Left hindlimb (tissue), 1 donor: ENCODE data around the gene PURB.
"Not testable (repeated sequence)": the region's sequence is repeated elsewhere in the genome, so short reads cannot be mapped to it uniquely, and the experiment has no call there.

ENCODE experiments used
- DNase-seq: peaks from one replicate; pipeline ENCODE4 v3.0.0-alpha.2; 2018

Gene PURB

GRCh38 chr7:44885394-44886317, at the start of gene PURB:
PURB (minus strand) TSS chr7:44885530; CDS start chr7:44885348, 182 bp downstream.
- DNase-seq: peak; percentile 95

DNA sequence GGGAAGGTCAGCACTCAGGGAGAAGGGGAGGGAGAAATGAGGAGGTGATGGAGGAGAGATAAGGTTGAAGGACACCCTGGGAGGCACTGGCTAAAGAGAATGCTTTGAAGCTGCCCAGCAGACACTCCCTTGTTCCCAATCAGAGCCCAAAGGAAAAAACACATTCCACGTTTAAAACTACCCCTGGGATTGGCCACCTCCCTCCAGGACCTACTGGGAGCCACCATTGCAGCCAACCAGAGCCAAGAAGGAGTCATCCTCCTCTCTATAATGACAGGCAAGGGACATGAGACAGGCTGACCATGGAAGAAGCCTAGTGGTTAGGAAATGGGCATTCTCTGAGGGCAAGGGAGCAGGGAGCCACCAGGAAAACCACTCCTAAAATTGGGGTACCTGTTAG, 49.7 kb upstream of the PURB start:
- DNase-seq: no peak

GRCh38 chr7:44934510-44934909, 49.2 kb upstream of the PURB start:
- not testable (repeated sequence) for DNase-seq

DNA sequence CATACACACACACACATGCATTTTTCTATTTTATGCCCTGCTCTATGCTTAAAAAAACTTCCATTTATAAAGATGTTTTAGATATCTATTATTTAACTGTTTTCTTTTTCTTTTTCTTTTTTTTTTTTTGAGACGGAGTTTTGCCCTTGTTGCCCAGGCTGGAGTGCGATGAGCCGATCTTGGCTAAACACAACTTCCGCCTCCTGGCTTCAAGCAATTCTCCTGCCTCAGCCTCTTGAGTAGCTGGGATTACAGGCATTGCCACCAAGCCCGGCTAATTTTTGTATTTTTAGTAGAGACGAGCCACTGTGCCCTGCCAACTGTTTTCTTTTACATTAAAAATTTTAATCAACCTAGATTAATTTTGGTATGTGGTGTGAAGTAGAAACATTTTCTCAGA, 45.6 kb upstream of the PURB start:
- no peak for DNase-seq

DNA sequence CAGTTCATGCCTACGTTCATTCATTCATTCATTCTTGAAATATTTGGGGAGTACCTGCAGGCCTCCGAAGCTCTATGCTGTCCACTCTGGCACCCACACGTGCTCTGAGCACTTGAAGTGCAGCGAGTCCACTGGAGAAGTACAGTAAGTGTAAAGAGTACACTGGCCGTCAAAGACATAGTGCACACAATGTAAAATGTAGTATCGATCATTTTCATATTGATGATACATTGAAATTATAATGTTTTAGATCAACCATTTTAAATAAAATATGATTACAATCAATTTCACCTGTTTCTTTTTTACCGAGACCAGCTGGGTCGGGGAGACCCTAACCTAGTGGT, 37.0 kb upstream of the PURB start:
- no peak for DNase-seq

DNA sequence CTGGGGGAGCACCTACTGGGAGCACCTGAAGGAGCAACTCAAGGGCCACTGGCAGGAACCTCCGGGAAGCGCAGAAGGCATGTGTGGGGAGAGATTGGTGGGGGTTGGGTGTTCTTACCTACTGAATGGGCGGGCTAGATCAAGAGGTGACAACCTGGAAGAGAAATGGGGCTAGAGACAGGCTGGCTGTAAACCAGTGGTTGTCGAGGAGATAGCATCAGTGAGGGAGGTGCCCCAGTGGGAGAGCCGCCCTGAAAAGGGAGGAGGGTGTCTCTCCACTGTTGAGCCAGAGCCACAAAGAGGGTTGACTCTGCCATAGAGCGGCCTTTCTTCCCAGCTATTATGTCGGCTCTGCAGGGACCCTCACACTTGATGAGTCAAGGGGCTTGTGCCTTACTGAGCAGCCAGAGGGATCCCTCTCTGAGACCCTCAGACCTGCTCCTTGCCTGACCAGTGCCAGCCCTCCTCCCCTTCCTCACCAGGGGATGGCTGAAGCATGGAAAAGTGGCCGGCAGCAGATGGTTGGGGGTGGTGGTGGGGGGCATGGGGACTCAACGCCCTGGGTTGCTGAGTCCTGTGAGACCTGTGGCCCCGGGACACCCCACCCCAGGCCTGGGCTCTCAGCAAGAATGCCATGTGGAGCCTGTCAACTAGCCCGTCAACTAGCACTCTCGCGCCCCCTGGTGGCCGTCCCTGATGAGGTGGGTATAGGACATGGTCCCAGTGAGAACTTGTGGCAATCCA, 36.4 kb upstream of the PURB start:
- peak; percentile 82 for DNase-seq

DNA sequence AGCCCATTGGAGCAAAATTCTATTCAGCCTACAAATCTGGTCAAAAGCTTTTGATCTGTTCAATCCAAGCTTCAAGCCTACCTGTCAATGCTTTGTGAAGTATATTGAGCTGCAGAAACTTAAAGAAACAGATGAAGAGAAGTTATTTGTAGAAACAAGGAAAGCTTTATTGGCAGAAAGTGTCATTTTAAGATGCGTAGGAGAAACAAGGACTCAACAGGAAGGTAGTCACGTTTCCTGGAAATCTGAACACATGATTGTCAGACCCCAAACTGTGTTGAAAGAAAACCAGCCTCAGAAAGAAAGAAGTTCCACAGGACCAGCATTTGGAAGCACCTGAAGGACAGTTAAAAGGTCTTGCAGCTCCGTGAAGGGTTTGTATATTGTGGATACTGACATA, 34.8 kb upstream of the PURB start:
- DNase-seq: no peak

DNA sequence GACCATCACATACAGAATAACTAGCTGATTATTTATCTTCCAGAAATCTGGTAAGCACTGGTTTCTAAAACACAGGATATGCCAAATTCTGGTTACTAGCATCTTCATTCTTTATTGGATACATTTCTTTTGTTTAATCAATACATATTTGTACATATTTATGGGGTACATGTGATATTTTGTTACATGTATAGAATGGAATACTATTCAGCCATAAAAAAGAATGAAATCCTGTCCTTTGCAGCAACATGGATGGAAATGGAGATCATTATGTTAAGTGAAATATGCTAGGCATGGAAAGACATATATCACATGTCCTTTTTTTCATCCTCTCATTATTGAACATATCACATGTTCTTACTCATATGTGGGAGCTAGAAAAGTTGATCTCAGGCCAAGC, 32.7 kb upstream of the PURB start:
- DNase-seq: no peak

GRCh38 chr7:44917465-44917864, 32.1 kb upstream of the PURB start:
- DNase-seq: no peak

DNA sequence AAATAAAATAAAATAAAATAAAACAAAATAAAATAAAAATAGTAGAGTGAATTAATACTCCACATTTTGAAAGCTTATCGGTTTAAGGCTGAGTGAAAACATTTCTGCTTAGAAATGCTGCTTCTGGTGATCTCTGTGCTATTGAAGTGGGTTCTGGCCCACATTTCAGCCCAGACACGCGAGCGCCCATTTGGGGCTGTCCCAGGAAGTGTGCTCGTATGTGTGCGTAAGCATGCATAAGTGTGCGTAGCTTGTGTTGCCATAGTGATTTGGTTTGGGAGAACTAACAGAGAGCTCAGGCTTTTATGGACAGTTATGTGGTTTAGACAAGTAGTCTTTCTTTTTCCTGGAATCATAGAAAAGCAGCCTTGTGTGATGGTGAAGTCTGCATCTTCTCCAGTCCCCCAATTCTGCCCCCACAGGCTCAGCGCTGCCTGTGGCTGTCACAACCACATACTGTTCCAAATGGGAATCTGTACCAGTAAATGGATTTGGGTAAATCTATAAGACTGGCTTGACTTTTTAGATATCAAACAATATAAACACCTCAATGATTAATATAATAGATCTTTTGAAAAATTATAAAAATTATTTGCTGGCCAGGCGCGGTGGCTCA, 29.8 kb upstream of the PURB start:
- DNase-seq: no peak

DNA sequence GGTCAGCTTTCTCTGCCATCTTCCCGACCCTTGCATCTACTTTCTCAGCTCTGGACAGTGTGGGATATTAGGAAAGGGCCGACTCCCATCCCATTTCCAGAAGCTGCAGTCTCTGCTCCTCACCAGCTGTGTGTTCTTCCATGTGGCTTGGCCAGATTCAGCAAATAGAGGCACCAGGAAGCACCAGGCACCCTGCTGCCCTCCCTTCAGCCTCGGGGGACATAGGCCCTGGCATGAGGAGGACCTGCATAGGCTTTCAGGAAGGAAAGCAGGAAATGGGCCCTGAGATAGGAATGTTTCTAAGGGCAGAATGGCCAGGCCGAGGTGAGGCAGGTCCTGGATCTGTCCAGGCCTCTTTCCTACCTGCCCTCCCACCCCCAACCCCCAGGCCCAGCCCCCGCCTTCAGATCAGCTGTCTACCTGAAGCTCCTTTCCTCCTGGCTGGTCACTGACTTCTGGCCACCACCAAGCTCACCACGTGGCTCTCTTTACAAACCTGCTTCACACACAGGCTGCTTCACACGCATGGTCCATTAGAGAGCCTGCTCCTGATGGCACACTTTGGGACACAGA, 27.5 kb upstream of the PURB start:
- no peak for DNase-seq

- no peak for DNase-seq
Observed at GRCh38 chr7:44911911-44912310, 26.6 kb upstream of the PURB start.

GRCh38 chr7:44909596-44910389, 24.5 kb upstream of the PURB start:
- DNase-seq: no peak

DNA sequence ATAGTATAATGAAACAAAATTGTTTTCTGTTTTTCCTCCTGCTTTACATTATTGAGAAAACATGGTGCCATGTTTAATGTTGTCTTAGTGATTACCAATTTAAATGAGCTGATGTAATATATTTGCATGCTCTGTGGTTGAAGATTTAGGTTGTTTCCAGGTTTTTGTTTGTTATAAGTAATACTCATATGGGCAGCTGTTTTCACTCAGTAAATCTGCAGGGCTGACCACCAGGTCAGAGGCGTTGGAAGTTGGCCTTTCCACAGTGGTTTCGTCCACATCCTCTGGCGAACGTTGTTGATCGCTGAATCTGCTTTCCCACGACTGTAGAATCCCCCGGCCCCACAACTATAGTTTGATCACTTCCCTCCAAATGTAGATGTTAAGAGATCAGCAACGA, 21.6 kb upstream of the PURB start:
- DNase-seq: no peak

GRCh38 chr7:44905002-44905635, 19.8 kb upstream of the PURB start:
- no peak for DNase-seq

DNA sequence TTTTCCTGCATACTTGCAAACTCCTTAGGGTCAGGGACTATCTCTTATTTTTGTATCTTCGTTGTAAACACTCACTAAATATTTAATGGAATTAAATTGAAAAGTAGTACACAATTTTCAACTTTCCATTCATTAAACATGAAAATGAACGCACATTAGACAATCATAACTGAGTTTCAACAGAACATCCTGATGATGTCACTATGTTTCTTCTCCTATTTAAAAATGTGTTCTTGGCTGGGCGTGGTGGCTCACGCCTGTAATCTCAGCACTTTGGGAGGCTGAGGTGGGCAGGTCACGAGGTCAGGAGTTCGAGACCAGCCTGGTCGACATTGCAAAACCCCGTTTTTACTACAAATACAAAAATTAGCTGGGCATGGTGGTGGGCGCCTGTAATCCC, 14.1 kb upstream of the PURB start:
- DNase-seq: no peak

DNA sequence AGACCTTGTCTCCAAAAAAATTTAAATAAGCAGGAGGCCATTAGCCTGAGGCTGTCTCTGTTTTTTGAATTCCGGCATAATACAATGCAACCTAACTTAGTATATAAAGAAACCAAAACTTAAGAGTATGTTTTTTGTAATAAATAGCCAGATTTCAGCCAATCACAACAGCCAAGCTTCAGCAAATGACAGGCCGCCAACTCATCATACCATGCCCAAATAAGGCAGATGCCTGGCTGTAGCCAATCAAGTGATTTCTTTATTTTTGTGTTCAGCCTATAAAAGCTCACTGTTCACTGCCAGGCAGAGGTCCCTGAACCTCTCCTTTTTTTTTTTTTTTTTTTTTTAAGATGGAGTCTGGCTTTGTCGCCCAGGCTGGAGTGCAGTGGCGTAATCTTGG, 12.7 kb upstream of the PURB start:
- DNase-seq: no peak

GRCh38 chr7:44897309-44897708, 12.0 kb upstream of the PURB start:
- DNase-seq: no peak

DNA sequence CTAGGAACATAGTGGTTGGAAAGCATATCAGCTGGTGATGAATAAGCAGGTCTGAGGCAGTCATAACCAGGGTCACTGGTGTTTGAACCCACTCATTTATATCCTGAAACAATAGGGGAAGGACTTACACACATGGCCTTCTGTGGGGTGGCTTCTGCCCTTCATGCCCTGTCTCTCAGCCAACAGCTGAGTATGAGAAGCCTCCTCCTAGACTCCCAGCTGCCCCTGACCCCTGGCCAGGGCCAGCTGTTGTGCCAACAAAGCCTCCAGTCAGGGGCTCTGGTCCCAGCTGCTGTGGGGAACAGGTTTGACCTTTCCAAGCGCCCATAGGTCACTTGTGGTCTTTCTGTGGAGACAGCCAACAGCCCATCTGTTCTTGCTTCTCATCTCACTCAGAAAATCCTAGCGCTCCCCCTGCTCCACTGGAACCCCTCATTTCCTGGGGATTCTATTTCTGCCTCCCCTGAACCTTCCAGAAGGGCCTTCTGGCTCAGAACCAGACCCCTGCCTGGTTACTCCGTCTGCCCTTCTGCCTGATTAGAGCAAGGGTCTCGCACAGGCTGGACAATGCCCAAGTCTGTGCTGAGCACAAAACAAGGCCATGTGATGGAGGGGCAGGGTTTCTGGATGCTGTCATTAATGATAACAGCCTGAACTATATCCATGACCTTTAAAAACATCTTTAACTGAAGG, 9.7 kb upstream of the PURB start:
- peak; percentile 64 for DNase-seq

DNA sequence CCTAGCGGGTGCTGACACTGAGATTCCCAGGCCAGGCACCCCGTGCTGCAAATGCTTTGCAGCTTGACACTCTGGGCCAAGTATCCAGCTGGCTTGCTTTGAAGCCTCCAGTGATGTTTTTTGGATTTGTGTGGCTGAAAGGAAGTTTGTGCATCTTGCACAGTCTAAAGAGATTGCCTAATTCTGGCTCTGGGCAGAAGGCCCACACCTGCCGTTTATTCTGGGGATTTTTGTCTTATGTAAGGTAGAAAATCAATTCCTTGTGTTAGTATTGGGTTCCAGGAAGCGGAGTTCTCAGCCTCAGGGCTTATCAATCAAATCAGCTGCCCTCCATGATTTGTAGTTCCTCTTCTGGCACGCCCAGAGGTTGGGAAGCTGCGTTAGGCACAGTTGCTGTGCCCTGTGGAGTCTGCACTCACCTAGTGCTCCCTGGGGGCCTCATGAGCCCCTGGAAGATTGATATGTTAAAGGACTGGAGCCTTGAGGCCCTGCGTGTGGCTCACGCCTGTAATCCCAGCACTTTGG, 8.4 kb upstream of the PURB start:
- DNase-seq: no peak

- no peak for DNase-seq
Observed at GRCh38 chr7:44891791-44892190, 6.5 kb upstream of the PURB start.
